NCI-H345 (cell line): Measurements from ENCODE around the gene RAPSN.

Experiments used
- DNase-seq: peaks from one replicate; lab custom pipeline; 2025; lab: John Stamatoyannopoulos, UW

The RAPSN gene

GRCh38 chr11:47407746-47408590 is 41.0 kb downstream of the RAPSN start, which contains the start of gene SLC39A13:
TSS of gene SLC39A13 (plus strand) at chr11:47408590. CDS start at chr11:47410095, 1,505 bp downstream.
- DNase-seq: peak; percentile 94

DNA sequence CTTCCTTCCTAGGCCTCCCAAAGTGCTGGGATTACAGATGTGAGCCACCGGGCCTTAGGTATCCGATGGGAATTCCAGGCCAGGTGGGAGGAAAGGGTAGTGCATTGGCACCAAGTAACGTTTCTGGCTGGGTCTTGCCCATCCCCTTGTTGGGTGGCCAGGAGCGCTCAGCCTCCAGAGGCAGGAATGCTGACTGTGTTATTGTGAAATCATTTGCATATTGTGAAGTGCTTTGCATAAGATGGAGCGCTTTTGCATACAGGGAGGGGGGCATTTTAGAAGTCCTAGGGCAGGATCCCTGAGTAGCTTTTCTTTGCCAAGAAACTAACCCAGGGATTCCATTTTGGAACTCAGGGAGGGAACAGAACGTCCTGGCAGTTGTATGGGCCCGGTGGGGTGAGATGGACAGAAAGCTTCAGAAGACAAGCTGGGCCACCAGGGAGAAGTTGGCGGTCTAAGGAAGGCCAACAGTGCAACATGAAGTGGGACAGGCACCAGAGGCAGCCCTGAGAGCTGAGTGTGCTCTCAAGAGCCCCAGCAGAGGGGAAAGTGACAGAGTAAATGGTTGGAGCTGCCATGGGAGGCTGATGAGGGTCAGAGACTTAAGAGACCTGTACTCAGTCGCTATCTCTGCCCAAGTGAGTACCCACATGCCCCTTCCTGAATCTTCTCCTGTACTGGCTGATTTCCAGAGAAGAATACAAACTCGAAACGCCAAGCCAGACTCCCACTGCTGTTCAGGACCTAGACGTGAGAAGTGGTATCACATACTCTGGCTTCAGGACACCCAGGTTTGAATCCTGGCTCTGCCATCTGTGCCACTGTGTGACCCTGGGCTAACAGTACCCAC is 41.8 kb downstream of the RAPSN start:
- DNase-seq: no peak

DNA sequence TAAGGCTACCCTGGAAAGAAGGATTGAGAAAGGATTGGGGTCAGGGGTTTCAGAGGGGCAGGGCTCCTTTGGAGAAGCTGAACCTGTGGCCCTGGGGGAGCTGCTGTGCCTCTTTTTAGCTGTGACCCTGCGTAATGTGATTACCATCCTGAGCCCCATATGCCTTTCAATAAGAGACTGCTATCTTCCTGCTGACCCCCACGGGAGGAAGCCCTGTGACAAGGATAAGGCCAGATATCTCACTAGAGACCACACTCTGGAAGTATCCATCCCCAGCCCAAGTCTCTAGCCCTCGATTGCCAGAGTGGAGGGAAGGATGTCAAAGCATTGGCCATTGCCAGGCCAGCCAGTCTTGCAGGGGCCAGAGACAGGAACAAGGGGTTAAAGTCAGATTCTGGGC is 45.4 kb downstream of the RAPSN start:
- DNase-seq: no peak

DNA sequence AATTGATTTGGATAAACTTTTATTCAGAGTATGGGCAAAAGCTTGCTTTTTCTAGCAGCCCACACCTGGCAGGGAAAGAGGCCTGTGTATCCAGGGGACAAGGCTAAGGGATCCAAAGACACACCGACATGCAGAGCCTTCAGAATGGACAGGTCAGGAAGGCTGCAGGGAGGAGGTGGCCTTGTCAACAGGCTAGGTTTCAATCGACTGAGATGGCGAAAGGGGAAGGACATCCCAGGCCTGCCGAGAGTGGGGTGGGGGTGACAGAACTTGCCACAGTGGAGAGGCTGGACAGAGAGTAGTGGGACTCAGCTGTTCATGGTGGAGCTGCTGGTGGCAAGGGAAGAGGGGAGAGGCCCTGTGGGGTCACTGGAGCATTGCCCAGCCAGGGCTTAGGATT is 45.8 kb downstream of the RAPSN start:
- no peak for DNase-seq

GRCh38 chr11:47400768-47401279 is 48.1 kb downstream of the RAPSN start:
- DNase-seq: no peak

- peak; percentile 21 for DNase-seq
Measured at GRCh38 chr11:47399860-47400767, 48.8 kb downstream of the RAPSN start.

- no peak for DNase-seq
Measured at GRCh38 chr11:47398551-47398950, 50.4 kb downstream of the RAPSN start.

- DNase-seq: no peak
Measured at GRCh38 chr11:47398011-47398410, 50.9 kb downstream of the RAPSN start.

GRCh38 chr11:47396049-47396320 is 53.0 kb downstream of the RAPSN start:
- DNase-seq: no peak

DNA sequence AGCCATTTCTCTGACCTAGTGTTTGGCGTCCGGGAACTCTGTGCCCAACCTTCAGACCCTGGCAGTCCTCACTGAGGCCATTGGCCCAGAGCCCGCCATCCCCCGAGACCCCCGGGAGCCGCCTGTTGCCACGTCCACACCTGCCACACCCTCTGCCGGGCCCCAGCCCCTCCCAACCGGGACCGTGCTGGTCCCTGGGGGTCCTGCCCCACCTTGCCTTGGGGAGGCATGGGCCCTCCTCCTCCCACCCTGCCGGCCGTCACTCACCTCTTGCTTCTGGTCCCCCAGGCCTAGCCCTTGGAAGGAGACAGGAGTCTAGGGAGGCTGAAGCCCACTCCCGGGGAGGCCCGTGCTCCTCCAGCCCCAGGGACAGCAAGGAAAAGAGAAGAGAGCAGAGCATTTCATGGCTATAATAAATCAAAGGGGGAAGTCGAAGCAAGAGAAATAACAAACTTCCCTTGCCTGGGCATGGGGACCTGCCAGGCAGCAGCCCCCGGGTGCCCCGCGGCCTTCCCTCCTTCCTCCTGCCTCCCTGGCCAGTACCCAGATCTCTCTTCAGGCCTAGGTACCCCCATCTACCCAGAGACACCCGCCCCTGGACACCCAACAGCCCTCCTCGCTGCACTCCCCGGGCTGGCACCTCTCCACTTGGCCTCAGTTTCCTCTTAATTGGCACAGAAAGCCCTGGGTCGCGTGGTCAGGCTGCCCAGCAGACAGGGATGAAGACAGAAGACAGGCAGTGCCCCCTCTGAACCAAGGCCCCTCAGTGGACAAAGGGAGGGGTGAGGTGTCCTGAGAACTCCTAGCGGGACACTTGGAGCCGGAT is 53.5 kb downstream of the RAPSN start:
- DNase-seq: no peak

DNA sequence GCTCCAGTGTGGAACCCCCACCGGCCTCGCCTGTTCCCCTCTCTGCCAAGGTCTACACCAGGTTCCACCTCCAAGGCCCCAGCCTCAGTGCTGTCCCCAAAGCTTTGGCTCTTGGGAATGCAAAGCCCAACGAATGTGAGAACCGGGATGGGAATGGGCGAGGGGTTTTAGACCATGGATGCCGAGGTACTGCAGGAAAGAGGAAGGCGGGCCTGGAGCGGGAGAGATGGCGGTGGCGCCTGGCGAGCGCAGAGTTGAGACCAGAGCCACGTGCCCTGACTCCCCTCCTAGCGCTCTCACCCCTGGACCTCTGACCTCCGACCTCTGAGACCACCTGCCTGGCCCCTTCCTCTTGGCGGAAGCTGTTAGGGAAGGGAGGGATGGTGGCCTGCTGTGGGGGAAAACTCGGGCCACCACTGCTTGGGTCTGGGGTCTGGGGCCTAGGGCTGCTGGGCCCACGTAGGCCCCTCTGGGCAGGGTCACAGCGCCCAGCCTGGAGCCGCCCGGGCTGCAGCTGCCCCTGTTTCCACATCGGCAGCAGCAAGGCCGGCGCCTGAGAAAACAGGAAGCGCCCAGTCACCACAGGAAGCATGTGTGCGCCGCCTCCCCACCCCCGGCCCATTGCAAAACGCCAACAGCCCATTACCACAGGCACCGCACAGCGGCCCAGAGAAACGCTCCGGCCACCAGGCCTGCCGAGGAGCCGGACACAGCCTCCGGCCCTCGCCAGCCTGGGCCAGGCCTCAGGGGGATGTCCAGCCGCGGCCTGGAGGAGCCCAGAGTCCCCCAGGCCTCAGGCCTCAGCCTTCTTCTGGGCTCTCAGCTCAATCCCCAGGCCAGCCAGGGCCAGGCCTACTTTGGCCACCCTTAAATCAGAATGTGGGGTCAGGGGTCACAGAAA is 54.4 kb downstream of the RAPSN start:
- no peak for DNase-seq

DNA sequence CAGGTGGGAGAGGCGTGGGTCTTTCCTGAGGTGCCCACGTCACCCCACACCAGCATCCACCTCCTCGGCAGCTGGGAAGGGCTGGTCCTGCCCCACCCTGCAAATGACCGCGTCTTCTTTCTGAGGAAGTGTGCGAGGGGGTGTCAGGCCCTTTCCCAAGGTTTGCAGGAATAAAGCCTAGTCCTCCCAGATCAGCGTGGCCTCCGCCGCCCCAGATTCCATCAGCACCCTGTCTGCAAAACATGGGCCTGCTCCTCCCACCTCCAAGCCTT is 55.0 kb downstream of the RAPSN start:
- no peak for DNase-seq

DNA sequence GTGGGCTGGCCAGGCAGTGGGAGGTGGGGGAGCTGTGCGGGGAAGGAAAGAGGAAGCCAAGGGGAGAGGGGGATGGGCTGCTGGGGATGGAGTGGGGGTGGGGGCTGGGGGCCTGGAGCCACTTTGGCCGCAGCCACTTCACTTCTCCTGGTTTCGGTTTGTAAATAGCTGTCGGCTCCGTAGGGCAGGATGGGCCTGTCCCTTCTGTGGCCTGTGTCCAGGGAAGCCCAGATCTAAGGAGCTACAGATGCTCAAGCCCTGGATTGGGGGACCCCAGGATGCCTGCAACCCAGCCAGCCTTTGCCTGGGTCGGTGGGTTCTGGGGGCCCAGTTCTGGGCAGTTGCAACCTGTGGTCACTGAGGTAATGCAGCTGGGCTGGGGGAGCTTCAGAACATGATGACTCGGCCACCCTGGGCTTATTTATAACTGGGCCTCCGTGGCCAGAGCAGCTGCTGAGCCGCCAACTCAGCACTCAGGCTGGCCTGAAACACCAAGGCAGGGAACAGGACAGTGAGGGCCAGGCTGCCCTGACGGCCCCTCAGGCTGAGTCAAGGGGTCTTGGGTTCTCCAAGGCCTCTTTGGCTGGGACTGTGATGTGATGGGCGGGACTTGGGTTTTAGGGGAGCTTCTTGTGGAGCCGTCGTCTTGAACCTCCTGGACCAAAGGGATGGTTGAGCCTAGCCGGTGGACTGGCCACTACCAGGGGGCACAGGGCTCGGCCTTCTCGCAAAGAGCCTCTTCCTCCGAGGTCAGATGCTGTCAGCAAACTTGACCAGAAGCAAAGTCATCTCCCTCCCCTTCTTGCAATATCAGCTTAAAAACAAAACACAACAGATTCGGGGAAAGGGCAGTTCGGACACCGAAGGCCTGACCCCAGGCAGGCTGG is 55.5 kb downstream of the RAPSN start:
- DNase-seq: no peak

- no peak for DNase-seq
Measured at GRCh38 chr11:47392546-47393162, 56.3 kb downstream of the RAPSN start.

DNA sequence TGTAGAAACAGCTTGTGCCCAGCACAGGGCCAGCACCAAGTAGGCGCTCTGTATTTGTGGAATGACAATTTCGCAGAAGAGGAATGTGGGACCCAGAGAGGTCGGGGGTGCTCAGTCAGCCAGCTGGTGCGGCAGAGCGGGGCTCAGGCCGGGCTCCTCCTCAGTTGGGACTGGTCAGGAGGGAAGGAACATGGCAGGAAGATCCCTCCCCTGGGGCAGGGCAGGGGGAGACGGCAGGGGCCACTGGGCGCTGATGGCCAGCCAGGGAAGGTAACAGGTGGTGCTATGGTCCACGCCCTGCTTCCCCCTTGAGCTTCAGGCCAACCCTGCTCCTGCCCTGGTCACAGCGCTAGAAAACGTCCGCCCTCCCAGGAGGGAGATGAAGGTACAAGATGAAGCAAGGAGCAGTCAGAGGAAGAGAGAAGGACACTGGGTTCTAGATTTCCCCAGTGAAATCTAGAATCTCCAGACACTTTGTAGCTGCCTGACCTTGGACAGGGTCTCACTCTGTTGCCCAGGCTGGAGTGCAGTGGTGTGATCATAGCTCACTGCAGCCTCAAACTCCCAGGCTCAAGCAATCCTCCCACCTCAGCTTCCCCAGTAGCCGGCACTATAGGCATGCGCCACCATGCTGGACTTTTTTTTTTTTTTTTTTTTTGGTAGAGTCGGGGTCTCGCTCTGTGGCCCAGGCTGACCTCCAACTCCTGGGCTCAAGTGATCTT is 57.1 kb downstream of the RAPSN start:
- no peak for DNase-seq

DNA sequence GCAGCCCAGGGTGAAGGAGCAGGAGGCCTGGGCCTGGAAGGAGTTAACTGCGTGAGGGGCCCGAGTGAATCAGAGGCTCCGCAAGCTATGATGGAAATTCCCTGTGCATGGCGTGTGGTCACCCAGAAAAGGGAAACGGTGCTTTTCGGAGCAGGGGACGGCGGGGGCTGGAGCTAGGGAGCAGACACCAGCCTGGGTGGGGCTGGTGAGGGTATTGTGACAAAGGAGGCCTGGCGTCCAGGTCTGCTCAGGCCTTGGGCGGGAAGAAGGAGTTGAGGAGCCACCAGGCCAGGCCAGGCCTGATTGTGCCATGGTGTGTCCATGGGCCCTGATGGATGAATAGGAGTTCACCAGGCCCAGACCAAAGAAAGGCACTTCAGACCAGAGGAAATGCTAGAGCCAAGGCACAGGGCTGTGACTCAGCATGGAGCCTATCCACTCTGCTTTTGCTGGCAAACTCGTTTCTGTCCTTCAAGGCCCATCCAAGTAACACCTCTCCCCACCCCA is 57.8 kb downstream of the RAPSN start:
- DNase-seq: no peak

DNA sequence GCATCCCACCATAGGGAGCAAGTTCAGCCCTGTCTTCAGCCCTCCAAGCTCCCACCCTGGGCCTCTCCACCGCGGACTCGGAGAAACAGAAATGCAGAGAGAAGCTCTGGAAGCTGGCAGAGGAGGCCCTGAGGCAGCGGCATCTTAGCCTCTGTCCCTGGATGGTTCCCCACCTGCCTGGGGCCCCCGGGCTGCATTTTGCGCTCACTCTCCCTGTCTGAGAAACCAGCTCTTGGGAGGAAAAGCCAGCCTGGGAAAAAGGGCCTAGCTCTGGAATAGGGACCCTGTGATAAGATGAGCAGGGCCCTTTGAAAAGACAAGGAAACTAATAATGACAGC is 58.5 kb downstream of the RAPSN start:
- DNase-seq: no peak
